NT2/D1 (cell line): ENCODE measurements around the gene TNS3.
"Not testable (repeated sequence)": the region's sequence is repeated elsewhere in the genome, so short reads cannot be mapped to it uniquely, and the experiment has no call there.

Source experiments
- DNase-seq: peaks from one replicate; pipeline ENCODE4 v3.0.0-alpha.2; 2011; ENCODE audit warnings: low read depth, low spot score
- H3K27me3 ChIP-seq: 2 replicates; pipeline ENCODE4 v1.6.0; 2011; ENCODE audit warnings: mild to moderate bottlenecking; ENCODE audit not compliant: insufficient read length, insufficient read depth
- H3K36me3 ChIP-seq: 2 replicates; pipeline ENCODE4 v1.6.1; 2011; ENCODE audit warnings: mild to moderate bottlenecking, low read length, mixed read lengths; ENCODE audit not compliant: insufficient read depth, insufficient read length
- H3K4me1 ChIP-seq: 2 replicates; pipeline ENCODE4 v1.5.1; 2011; ENCODE audit not compliant: insufficient read depth, insufficient read length
- H3K4me3 ChIP-seq: 2 replicates; pipeline ENCODE4 v1.5.1; 2011; ENCODE audit warnings: low read depth; ENCODE audit not compliant: insufficient read length
- H3K9ac ChIP-seq: 2 replicates; pipeline ENCODE4 v1.6.0; 2011; ENCODE audit warnings: low read depth; ENCODE audit not compliant: insufficient read length
- H3K9me3 ChIP-seq: 2 replicates; pipeline ENCODE4 v1.5.1; 2011; ENCODE audit warnings: mild to moderate bottlenecking, low read length; ENCODE audit not compliant: insufficient read depth
- SUZ12 ChIP-seq: IDR thresholded peaks from 2 replicates; pipeline ENCODE4 v1.6.1; 2011; ENCODE audit not compliant: insufficient read length, insufficient read depth; ENCODE audit errors: extremely low read depth
- YY1 ChIP-seq: IDR thresholded peaks from 2 replicates; pipeline ENCODE4 v1.6.1; 2011; ENCODE audit not compliant: insufficient read length, insufficient read depth
- ZNF274 ChIP-seq: IDR thresholded peaks from 2 replicates; pipeline ENCODE4 v1.6.1; 2011; ENCODE audit warnings: mild to moderate bottlenecking, low read depth, low read length

Gene TNS3

GRCh38 chr7:47591089-47591654, 9.3 kb upstream of the TNS3 start:
- DNase-seq, result no peak
- Histone ChIP-seq H3K36me3 (no peaks in the 10 kb centered on the region), H3K4me1 (peaks cover 2% of the 10 kb centered on the region), H3K9ac (no peak overlapping the region), H3K27me3 (no peaks in the 10 kb centered on the region), H3K4me3 (no peak overlapping the region), H3K9me3 (peaks cover 8% of the 10 kb centered on the region; the same call in 1 of the 2 replicates)
- TF ChIP-seq ZNF274, result no peak
- TF ChIP-seq YY1, result no peak
- no peak for TF ChIP-seq SUZ12

DNA sequence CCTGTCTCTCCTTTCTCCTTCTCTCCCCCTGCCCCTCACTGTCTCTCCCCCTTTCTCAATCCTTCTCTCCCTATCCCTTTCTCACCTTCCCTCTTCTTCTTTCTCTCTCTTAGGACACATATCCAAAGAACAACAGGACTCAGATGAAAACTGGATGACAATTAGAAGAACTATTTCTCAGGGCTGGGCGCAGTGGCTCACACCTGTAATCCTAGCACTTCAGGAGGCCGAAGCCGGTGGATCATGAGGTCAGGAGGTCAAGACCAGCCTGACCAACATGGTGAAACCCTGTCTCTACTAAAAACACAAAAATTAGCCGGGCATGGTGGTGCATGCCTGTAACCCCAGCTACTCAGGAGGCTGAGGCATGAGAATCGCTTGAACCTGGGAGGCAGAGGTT, 8.3 kb upstream of the TNS3 start:
- H3K9ac ChIP-seq, DNase-seq, H3K36me3 ChIP-seq, H3K4me3 ChIP-seq, H3K4me1 ChIP-seq, H3K9me3 ChIP-seq, H3K27me3 ChIP-seq: not testable (repeated sequence)

DNA sequence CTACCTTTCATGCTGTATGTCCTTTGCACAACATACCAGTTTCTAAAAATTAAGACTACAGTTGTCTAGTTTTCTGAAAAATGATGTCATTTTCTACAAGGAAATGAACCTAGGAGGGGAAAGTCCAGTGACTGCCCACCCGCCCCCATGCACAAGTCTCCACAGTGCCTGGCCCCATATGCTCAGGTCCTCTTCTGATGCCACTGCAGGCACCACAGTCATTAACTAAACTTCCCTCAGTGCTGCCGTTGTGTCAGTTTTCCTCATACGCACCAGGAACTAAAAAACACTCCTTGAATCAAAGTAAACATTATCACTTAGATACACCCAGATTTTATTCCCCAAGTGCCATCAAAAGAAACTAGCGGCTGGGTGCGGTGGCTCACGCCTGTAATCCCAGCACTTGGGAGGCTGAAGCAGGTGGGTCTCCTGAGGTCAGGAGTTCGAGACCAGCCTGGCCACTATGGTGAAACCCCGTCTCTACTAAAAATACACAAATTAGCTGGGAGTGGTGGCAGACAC, 6.9 kb upstream of the TNS3 start:
- Histone ChIP-seq H3K27me3 (no peaks in the 10 kb centered on the region), H3K4me1 (peaks cover 2% of the 10 kb centered on the region), H3K4me3 (no peak overlapping the region), H3K9ac (no peak overlapping the region), H3K36me3 (no peaks in the 10 kb centered on the region), H3K9me3 (peaks cover 3% of the 10 kb centered on the region; the same call in 1 of the 2 replicates)
- no peak for DNase-seq
- TF ChIP-seq YY1 (no peak), SUZ12 (no peak), ZNF274 (no peak)

- Histone ChIP-seq H3K9me3 (peaks cover 3% of the 10 kb centered on the region; the same call in 1 of the 2 replicates), H3K9ac (no peak overlapping the region), H3K4me3 (no peak overlapping the region), H3K4me1 (peaks cover 2% of the 10 kb centered on the region), H3K27me3 (no peaks in the 10 kb centered on the region), H3K36me3 (no peaks in the 10 kb centered on the region)
- TF ChIP-seq ZNF274, result no peak
- TF ChIP-seq YY1, result no peak
- no peak for TF ChIP-seq SUZ12
- no peak for DNase-seq
Observed at GRCh38 chr7:47587976-47588375, 6.1 kb upstream of the TNS3 start.

DNA sequence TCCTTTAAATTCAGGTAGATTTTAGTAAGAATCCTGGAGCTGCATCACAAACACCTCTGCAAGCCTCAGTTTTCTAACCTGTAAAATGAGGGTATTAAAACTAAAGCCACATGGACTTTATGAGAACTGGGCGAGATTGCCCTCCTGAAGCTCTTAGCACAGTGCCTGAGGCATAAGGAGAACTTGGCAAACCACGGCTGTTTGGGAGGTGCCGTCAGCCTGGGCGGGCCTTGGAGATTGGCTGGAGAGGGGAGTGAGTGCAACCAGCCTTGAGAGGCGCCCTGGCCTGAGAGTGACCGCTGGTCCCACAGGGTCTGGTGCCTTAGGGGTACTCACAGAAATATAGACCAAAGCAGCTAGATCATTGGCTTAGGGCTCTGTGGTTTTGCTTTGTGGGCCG, 5.4 kb upstream of the TNS3 start:
- Histone ChIP-seq H3K9me3 (peaks cover 3% of the 10 kb centered on the region; the same call in 1 of the 2 replicates), H3K36me3 (no peaks in the 10 kb centered on the region), H3K27me3 (no peaks in the 10 kb centered on the region), H3K4me3 (no peak overlapping the region), H3K4me1 (peaks cover 2% of the 10 kb centered on the region), H3K9ac (no peak overlapping the region)
- no peak for TF ChIP-seq YY1
- no peak for DNase-seq

DNA sequence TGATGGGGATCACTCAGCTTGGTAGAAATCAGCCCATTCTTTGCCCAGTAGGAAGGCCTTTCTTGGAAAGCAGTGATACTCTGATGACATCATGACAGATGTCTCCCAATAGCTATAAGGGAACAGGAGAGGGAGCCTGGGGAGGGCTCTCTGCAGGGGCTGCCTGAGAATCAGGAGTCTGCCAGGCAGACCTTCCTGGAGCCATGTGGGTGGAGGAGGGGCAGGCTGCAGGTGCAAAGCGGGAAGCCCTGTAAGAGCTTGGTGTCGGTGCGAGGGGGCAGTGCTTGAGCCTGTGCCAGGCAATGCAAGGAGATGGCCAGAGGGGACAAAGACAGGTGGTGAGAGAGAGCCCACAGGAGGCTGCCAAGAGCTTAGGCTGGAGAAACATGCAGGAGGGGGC, 5.0 kb upstream of the TNS3 start:
- DNase-seq, result no peak
- Histone ChIP-seq H3K27me3 (no peaks in the 10 kb centered on the region), H3K4me1 (peaks cover 2% of the 10 kb centered on the region), H3K9ac (no peak overlapping the region), H3K9me3 (peaks cover 3% of the 10 kb centered on the region; the same call in 1 of the 2 replicates), H3K4me3 (no peak overlapping the region), H3K36me3 (no peaks in the 10 kb centered on the region)
- TF ChIP-seq ZNF274 (no peak), YY1 (no peak)

DNA sequence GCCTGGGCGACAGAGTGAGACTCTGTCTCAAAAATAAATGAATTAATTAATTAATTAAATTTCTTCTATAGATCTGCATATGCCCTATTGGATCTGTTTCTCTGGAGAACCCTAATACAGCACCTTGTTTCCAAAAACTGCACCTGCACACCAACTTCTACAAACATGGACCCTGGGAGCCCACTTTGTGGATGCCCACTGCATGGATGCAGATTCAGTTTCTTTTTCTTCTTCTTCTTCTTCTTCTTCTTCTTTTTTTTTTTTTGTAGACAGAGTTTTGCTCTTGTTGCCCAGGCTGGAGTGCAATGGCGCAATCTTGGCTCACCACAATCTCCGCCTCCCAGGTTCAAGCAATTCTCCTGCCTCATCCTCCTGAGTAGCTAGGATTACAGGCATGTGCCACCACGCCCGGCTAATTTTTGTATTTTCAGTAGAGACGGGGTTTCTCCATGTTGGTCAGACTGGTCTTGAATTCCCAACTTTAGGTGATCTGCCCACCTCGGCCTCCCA, 4.3 kb upstream of the TNS3 start:
- not testable (repeated sequence) for H3K4me1 ChIP-seq, H3K27me3 ChIP-seq, H3K4me3 ChIP-seq, DNase-seq, H3K36me3 ChIP-seq, H3K9ac ChIP-seq, H3K9me3 ChIP-seq

DNA sequence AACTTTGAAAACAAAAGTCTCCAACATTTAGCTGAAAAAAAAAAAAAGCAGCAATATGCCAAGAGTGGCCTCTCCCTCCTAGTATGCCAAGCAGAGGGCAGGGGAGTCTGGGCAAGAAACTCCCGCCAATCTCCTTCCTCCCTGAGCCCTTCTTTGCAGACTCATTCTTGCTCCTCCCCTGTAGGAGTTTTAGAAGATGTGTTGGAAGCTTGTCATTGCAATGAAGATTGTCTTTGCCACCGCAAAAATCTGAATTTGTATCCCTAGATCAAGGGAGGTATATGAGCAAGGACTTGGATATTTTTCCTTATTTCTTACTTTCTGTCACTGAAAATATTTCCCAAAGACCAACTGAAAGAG, 2.6 kb upstream of the TNS3 start:
- no peak for DNase-seq
- no peak overlapping the region for H3K4me3 ChIP-seq
- peaks cover 3% of the 10 kb centered on the region for H3K4me1 ChIP-seq
- peaks cover 2% of the 10 kb centered on the region for H3K36me3 ChIP-seq
- H3K9me3 ChIP-seq, result peaks cover 3% of the 10 kb centered on the region; the same call in 1 of the 2 replicates
- H3K9ac ChIP-seq, result no peak overlapping the region
- no peak for TF ChIP-seq ZNF274
- no peak for TF ChIP-seq YY1
- H3K27me3 ChIP-seq, result no peaks in the 10 kb centered on the region
